ENCODE measurements around the gene CHRND.

DNA sequence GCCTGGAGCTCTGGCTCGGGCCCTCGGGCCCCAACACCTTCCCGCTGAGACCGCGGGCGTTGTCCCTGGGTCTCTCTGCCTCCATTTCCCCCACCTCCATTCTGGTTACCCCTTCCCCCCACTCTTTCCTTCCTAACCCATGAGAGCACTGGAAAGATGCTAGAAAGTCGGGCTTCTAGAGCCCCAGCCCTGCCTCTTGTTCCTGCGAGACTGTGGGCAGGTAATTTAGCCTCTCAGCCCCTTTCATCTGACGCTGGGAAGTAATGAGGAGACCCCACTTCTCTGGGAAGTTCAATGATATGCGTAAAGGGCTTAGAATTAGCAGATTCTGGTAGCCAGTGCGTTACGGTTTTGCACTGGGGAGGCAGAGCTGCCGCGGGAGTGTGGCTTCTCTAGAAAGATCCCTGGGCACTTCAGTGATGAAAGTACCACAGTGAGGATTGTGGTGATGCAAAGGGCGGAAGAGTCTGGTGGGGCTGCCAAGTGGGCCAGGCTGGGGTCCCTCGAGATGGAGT is 22.1 kb upstream of the CHRND start:
- TF ChIP-seq, protein P1, sequence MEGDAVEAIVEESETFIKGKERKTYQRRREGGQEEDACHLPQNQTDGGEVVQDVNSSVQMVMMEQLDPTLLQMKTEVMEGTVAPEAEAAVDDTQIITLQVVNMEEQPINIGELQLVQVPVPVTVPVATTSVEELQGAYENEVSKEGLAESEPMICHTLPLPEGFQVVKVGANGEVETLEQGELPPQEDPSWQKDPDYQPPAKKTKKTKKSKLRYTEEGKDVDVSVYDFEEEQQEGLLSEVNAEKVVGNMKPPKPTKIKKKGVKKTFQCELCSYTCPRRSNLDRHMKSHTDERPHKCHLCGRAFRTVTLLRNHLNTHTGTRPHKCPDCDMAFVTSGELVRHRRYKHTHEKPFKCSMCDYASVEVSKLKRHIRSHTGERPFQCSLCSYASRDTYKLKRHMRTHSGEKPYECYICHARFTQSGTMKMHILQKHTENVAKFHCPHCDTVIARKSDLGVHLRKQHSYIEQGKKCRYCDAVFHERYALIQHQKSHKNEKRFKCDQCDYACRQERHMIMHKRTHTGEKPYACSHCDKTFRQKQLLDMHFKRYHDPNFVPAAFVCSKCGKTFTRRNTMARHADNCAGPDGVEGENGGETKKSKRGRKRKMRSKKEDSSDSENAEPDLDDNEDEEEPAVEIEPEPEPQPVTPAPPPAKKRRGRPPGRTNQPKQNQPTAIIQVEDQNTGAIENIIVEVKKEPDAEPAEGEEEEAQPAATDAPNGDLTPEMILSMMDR (IDR thresholded peaks at IDR 0.05; ENCODE audit: poor library complexity), result no peak
- TF ChIP-seq EZH2 (IDR thresholded peaks at IDR 0.05; ENCODE audit: borderline replicate concordance) (peak; percentile 27), EZH2phosphoT487 (IDR thresholded peaks at IDR 0.05; ENCODE audit: low read depth, severe bottlenecking, unreplicated experiment) (no peak)
